HL-60 (cell line): Measurements from ENCODE around the gene SUSD5.

Experiments
- GABPA ChIP-seq: IDR thresholded peaks from 2 replicates; pipeline ENCODE4 v1.6.1; 2012; ENCODE audit warnings: low read depth
- POLR2AphosphoS5 ChIP-seq: IDR thresholded peaks from 2 replicates; pipeline ENCODE4 v1.6.1; 2012; ENCODE audit warnings: low read depth
- SPI1 ChIP-seq: IDR thresholded peaks from 2 replicates; pipeline ENCODE4 v1.6.1; 2012; ENCODE audit warnings: low read depth, mild to moderate bottlenecking, borderline replicate concordance
- TF ChIP-seq, protein P1 (sequence below): IDR thresholded peaks from one replicate; pipeline ENCODE4 v1.5.1; 2011; ENCODE audit warnings: low read length, control low read depth, inconsistent platforms; ENCODE audit not compliant: insufficient read depth
- TF ChIP-seq, protein P2 (sequence below): IDR thresholded peaks from 2 replicates; pipeline ENCODE4 v1.6.1; 2012; ENCODE audit warnings: low read depth; ENCODE audit not compliant: insufficient replicate concordance

DNA sequence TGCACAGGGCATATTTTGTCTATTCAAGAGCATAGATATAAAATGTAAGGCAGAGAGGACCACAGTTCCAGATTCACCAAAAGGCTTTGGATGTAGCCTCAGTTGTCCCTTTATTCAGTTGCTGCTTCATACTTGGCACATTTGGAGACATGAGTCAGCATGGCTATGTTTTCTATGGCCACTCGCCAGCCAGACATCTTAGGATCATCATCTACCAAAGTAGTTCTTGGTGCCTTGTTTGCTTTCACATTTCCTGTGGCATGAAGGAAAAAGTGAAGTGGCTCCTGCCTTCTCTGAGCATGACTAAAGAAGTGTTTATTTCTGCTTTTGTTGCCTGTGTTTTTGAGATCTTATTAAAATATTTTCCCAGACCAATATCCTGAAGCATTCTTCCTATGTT is 7.2 kb downstream of the SUSD5 start:
- TF ChIP-seq, protein P1, sequence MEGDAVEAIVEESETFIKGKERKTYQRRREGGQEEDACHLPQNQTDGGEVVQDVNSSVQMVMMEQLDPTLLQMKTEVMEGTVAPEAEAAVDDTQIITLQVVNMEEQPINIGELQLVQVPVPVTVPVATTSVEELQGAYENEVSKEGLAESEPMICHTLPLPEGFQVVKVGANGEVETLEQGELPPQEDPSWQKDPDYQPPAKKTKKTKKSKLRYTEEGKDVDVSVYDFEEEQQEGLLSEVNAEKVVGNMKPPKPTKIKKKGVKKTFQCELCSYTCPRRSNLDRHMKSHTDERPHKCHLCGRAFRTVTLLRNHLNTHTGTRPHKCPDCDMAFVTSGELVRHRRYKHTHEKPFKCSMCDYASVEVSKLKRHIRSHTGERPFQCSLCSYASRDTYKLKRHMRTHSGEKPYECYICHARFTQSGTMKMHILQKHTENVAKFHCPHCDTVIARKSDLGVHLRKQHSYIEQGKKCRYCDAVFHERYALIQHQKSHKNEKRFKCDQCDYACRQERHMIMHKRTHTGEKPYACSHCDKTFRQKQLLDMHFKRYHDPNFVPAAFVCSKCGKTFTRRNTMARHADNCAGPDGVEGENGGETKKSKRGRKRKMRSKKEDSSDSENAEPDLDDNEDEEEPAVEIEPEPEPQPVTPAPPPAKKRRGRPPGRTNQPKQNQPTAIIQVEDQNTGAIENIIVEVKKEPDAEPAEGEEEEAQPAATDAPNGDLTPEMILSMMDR = no peak
- TF ChIP-seq, protein P2, sequence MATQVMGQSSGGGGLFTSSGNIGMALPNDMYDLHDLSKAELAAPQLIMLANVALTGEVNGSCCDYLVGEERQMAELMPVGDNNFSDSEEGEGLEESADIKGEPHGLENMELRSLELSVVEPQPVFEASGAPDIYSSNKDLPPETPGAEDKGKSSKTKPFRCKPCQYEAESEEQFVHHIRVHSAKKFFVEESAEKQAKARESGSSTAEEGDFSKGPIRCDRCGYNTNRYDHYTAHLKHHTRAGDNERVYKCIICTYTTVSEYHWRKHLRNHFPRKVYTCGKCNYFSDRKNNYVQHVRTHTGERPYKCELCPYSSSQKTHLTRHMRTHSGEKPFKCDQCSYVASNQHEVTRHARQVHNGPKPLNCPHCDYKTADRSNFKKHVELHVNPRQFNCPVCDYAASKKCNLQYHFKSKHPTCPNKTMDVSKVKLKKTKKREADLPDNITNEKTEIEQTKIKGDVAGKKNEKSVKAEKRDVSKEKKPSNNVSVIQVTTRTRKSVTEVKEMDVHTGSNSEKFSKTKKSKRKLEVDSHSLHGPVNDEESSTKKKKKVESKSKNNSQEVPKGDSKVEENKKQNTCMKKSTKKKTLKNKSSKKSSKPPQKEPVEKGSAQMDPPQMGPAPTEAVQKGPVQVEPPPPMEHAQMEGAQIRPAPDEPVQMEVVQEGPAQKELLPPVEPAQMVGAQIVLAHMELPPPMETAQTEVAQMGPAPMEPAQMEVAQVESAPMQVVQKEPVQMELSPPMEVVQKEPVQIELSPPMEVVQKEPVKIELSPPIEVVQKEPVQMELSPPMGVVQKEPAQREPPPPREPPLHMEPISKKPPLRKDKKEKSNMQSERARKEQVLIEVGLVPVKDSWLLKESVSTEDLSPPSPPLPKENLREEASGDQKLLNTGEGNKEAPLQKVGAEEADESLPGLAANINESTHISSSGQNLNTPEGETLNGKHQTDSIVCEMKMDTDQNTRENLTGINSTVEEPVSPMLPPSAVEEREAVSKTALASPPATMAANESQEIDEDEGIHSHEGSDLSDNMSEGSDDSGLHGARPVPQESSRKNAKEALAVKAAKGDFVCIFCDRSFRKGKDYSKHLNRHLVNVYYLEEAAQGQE = no peak
- TF ChIP-seq POLR2AphosphoS5 (no peak), SPI1 (no peak), GABPA (no peak)
